HuH-7 (cell line): Measurements from ENCODE around the gene GAL3ST2.
"Not testable (repeated sequence)": the region's sequence is repeated elsewhere in the genome, so short reads cannot be mapped to it uniquely, and the experiment has no call there.

Experiments used
- DNase-seq: peaks from one replicate; pipeline ENCODE4 v3.0.0; 2011; ENCODE audit warnings: low spot score

The GAL3ST2 gene

GRCh38 chr2:241809383-241810306 is 33.0 kb downstream of the GAL3ST2 start:
- no peak for DNase-seq

DNA sequence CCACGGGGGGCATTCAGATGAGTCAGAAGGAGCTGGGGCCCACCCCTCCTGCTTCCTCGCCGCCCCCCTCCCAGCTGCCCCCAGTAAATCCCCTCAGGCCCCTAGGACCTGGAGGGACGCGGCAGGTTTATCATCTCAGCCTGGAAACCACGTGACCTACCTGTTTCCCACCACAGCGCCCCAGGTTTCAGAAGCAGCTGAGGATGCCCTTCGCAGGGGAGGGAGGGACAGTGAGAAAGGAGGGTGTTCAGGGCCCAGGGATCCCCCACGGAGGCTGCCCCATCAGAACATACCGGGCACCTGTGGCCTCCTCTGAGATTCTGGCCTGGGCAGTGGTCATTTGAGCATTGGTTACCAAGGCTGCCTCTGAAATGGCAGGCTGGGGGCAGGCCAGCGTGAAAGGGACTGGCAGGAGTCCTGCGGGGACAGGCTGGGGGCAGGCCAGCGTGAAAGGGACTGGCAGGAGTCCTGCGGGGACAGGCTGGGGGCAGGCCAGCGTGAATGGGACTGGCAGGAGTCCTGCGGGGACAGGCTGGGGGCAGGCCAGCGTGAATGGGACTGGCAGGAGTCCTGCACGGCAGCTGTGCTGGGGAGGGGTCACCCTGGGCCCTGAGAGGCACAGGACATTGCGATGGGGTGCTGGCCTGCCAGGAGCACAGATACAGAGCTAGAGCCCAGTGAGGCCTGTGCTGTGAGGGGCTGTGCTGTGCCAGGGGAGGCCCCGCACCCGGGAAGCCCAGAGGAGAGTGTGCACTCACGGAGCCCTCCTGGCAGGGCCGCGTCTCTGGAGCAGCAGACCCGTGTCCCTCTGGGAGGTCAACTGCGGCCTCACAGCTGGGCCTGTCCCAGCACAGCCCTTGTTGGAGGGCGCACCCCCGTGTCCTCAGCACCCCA is 33.9 kb downstream of the GAL3ST2 start:
- DNase-seq, result no peak

DNA sequence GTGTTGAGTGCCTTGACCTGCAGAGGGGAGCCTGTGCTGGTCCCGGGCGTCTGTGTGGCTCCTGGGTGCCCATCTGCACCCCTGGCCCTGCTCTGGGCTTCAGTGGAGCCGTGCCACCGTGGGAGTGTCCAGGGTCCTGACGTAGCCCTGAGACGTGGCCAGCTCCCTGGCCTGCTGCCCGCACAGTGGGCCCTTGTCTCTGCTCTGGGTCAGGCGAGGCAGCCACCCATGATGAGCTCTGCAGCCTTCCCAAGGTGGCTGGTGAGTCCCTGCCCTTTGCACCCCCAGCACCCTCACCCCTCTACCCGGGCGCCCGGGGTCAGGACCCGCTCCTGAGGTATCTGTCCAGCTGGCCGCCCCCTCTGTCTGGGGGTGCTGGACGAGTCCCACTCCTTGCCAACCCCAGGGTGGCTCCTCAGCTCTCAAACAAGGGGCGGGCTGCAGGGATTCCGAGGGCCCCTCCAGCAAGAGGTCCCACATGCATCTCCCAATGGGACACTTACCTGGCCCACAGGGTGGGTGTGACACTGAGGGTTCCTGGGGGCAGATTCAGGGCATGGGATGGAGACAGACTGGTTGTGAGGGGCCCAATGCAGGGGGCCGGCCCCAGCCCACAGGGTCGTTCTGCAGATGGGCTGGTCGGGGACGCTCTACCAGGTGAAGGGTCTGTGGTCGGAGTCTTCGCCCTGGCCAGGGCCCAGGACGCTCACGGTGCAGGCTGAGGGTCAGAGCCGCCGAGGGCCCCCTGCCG is 34.8 kb downstream of the GAL3ST2 start:
- no peak for DNase-seq

DNA sequence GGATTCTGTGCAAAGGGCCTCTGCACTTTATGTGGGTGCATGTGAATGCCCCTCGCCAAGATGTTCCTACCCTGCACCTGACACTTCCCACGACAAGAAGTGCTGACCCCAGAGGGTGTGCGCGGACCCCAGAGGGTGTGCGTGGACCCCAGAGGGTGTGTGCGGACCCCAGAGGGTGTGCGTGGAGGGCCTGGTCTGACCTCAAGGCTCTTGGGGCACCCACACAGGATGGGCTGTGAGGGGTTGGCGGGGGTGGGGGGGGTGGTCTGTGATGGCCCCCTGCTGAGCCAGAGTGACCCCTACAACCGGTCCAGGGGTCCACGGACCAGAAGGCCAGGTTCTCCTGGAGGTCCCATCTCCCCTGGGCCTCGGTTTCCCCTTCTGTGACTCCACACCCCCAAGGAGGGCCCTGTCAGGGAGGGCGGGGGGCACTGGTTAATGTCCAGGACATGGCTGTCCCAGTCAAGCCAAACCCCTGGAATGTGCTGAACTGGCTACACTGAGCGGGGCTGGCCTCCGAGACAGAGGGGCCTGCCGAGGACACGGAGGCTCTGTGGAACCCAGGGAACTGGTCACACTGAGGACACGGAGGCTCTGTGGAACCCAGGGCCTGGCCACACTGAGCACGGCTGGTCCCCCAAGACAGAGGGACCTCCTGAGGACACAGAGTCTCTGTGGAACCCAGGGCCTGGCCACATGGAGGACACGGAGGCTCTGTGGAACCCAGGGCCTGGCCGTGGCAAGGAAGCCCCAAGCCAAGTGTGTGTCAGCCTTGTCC is 35.5 kb downstream of the GAL3ST2 start:
- DNase-seq, result no peak

DNA sequence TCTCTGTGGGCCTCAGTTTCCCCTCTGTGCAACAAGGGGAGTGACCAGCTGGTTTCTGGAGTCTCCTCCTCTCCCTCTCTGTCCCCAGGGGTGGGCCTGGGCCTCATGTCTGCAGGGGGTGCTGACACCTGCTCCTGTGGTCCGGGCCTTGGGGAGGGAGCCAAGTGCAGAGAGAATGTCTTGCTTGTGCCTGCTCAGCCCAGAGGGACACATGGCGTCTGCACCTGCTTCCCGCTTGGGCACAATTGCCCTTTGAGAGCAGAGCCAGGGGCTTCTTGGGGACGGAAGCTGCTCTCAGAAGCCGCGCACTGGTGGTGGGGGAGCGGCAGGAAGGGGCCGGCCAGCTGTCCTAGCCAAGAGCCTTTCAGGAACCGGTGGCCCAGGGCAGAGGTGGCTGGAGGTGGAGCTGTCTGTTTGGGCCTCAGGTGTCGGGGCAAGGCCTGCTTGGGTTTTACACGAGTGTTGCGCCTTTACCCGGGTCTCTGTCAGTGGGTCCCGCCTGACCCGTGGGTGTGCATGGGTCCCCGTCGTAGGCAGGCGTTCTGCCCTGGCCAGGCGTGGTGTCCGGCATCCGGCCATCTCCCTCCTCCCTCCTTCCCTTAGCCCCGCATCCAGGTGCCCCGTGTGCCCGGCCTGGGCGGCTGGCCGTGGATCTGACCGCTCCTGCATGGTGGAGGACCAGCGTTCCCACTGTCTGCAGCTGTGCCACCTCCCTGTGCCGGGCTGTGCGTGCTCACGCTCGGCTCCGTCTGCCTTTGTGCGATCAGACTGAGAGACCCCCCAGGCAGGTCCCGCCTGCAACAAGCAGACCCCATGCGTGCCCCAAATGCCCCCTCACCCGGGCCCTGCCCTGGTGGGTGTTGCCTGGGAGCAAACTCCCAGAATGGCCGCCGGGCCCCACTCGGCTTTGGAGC is 36.4 kb downstream of the GAL3ST2 start:
- no peak for DNase-seq

GRCh38 chr2:241813644-241814392 is 37.2 kb downstream of the GAL3ST2 start:
- DNase-seq, result no peak

GRCh38 chr2:241814393-241814642 is 37.7 kb downstream of the GAL3ST2 start:
- DNase-seq, result no peak

DNA sequence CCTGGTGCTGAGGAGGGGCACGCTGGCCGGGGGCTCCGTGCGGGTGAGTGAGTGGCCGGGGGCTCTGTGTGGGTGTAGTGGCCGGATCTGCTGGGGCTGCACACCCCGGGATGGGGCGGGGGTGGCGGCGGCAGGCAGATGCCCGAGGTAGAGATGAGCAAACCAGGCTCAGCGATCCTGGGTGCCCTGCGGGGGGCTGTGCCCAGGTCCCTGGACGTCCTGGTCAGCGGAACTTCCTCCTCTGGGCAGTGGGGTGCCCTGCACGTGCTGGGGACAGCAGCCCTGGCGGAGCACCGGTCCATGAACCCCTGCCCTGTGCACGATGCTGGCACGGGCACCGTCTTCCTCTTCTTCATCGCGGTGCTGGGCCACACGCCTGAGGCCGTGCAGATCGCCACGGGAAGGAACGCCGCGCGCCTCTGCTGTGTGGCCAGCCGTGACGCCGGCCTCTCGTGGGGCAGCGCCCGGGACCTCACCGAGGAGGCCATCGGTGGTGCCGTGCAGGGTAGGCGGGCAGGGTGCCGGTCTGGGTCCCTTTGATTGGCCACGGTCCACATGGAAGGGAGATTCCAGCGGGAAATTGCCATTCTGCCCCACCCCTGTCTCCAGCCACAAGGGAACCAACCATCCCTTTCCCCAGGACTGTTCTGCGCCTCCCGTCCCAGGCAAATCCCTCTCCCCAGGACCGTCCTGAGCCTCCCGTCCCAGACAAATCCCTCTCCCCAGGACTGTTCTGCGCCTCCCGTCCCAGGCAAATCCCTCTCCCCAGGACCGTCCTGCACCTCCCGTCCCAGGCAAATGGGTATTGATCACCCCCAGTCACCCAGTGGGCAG is 38.2 kb downstream of the GAL3ST2 start:
- DNase-seq, result no peak

- DNase-seq, result no peak
These were observed 39.1 kb downstream of the GAL3ST2 start for GRCh38 chr2:241815477-241816430.

- no peak for DNase-seq
These were observed 40.0 kb downstream of the GAL3ST2 start for GRCh38 chr2:241816431-241817121.

- no peak for DNase-seq
These were observed 40.7 kb downstream of the GAL3ST2 start for GRCh38 chr2:241817126-241817820.

DNA sequence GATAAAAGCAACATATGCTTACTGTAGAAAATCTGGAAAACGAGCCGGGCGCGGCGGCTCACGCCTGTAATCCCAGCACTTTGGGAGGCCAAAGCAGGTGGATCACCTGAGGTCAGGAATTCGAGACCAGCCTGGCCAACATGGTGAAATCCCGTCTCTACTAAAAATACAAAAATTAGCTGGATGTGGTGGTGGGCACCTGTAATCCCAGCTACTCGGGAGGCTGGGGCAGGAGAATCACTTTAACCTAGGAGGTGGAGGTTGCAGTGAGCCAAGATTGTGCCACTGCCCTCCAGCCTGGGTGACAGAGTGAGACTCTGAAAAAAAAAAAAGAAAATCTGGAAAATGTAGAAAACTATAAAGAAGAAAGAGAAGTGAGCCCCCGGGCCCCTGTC is 41.2 kb downstream of the GAL3ST2 start:
- DNase-seq, result not testable (repeated sequence)

DNA sequence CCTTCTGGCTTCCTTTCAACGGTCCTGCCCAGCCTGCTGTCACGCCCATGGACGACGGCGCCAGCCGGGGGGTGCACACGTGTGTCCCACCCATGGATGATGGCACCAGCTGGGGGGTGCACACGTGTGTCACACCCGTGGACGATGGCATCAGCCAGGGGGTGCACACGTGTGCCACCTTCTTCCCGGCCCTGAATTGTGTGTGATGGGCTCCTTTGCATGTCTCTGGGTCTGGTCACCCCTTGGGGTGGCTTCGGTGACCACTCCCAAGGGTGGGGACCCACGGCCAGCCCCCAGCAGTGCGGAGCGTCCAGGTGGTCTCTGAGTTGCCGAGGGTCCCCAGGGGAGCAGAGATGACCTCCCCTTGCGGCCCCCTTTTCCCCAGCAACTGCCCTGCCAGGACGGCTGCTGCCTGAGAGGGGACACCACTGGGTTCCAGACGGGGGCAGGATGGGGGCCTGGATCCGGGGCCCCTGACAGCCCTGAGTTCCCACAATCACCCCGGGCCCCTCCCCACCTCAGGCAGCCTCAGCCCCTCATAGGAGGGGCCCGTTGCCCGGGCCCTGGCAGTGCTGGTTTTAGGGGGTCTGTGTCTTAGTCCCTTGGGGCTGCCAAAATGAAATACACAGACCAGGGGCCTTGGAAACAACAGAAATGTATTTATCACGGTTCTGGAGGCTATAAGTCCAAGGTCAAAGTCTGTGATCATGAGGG is 41.8 kb downstream of the GAL3ST2 start:
- no peak for DNase-seq

DNA sequence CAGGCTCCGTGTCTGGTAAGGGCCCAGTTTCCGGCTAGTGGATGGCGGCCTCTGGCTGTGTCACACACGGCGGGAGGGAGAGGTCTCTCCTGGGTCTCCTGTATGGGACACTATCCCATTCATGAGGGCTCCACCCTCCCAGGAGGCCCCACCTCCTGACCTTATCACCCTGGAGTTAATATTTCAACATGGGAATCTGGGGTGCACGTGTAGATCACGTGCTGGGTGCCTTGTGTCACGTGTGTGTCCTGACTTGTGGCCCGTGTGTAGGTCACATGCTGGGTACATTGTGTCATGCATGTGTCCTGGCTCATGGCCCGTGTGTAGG is 42.3 kb downstream of the GAL3ST2 start:
- DNase-seq, result no peak

DNA sequence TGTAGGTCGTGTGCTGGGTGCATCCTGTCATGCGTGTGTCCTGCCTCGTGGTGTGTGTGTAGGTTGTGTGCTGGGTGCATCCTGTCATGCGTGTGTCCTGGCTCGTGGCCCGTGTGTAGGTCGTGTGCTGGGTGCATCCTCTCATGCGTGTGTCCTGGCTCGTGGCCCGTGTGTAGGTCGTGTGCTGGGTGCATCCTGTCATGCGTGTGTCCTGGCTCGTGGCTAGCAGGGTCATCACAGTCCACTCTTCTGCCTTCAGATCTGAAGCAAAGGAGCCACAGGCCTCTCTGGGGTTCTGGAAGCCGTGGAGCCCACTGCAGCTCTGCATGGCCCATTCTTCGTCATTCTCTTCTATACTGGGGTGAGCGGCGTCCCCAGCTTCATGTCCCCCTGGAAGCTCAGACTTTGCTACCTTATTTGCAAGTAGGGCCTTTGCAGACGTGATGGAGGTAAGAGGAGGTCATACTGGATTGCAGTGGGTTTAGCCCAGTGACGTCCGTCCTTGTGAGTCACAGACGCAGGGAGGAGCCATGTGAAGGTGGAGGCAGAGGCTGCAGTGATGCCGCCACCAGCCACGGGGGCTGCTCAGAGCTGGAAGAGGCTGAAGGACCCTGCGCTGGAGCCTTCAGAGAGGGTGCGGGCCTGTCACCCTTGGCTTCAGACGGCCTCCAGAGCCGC is 43.5 kb downstream of the GAL3ST2 start:
- not testable (repeated sequence) for DNase-seq
